Hematopoietic multipotent progenitor cell treated with erythropoietin and hydrocortisone succinate and interleukin-3 and kit ligand, for 8 days (in vitro differentiated cells): ENCODE data around the gene CAPN9.

Experiments
- DNase-seq: peaks from one replicate; pipeline ENCODE4 v3.0.0-alpha.2; 2015

Gene CAPN9

GRCh38 chr1:230800891-230801840, 54.0 kb downstream of the CAPN9 start:
- DNase-seq, result no peak

DNA sequence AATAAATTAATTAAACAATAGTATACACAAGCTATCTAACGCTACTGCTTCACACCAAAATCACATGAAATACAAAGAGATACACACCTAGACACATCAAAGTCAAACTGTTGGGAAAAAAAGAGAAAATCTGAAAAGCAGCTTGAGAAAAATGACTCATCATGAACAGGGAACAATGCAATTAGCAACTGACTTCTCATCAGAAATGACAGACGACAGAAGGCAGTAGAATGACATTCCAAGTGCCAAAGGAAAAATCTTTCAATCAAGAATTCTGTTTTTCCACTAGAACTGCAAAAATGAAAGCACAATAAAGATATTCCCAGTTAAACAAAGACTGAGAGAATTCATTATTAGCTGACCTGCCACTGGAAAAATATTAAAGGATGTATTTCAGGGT, 57.2 kb downstream of the CAPN9 start:
- DNase-seq, result no peak

- DNase-seq, result no peak
Observed at GRCh38 chr1:230806552-230806951, 59.4 kb downstream of the CAPN9 start.

- DNase-seq, result no peak
Observed at GRCh38 chr1:230807029-230807428, 59.8 kb downstream of the CAPN9 start.

DNA sequence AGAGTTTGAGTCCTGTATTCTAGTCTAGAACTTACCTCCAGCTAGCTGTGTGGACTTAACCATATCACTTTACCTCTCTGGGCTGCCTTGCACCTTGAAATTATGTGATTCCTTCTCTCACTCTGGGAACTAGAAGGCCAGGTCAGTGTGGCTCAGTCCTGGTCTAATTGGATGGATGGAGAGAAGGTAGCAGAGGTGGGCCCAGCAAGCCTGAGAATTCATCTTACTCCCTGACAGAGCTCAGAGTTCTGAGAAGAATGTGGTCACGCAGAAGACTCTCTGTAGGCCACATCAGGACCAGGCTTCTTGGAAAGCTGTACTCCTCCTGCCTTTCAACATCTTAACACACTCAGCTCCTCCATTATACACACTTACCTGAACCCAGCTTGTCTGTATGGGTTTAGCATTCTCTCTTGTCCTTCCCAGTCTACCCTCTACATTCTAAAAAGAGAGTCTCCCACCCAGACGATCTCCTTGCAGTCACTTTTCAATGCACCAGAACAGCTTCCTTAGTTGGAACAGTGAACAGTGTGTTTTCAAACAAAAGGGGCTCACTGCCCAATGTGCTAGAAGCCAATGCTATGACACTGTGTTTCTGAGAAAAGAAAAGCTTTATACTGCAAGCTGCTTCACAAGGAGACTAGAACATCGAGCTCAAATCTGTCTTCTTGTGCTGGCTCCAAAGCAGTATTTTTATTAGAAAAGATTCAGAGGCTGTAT, 60.5 kb downstream of the CAPN9 start:
- DNase-seq, result no peak

DNA sequence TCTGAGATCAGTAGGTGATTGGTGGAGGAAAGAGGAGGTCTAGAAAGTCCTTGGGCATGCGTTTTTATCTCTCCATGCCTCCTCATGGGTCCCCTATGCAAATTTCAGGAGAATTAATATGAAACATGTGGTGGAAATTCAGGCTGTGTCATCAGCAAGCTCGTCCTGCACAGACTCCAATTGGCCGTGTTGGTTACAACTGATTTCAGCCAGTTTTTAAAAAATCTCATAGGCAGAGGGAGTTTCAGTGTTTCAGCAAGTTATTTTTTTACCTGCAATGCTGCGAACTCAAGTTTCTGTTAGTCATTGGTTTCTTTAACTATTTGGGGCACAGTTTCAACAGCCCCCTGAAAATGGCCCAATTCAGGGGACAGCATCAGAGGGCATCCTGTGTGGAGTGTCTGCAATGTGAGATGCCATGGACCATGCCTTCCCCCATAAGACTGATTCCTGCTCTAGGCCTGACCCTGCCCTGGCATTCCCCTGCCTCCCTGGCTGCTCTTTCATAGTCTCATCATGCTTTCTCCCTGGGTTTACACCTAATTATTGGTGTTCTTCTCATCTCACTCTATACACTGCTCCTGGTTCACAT, 61.2 kb downstream of the CAPN9 start:
- DNase-seq, result no peak

DNA sequence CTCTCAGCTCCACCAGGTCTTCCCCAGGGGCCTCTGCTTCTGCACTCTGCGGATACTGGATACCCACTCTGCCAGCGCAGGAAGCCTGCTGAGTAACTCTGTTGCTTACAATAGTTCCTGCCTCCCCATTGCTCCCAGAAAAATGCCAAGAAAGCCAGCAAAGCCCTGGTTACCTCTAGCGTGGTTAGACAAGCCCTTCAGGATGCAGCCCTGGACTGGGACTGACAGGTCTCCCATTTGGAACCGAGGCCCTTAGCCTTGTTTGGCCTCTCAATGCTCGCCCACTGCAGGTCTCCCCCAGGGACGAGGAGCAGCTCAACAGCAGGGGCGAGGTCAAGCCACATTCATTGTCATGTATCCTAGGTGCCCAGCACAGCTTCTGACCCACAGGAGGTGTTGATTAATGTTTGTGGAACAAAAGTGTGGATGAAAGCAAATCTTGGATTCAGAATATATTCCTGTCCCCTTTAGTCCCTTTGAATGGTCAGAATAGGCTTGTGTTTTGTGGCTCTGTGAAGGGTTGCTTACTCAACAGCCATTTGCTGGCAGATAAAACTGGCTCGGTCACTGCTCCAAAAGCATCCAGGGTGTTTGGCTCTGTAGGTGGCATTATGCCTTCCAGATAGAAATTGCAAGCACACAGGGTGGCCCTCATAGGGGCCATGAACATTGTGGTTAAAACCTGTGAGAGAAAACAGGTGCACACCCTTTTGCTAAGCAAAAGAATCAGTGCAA, 62.2 kb downstream of the CAPN9 start:
- DNase-seq, result no peak

DNA sequence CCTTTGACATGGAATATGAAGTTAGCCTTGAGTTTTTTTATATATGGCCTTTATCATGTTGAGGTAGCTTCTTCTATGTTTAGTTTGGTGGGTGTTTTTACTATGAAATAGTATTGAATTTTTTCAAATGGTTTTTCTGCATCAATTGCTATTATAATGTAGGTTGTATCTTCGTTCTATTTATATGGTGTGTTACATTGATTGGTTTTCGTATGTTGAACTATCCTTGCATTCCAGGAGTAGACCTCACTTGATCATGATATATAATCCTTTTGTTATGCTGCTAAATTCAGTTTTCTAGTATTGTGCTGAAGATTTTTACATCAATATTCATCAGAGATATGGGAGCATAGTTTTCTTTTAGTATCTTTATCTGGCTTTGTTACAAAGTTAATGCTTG, 65.4 kb downstream of the CAPN9 start:
- no peak for DNase-seq

DNA sequence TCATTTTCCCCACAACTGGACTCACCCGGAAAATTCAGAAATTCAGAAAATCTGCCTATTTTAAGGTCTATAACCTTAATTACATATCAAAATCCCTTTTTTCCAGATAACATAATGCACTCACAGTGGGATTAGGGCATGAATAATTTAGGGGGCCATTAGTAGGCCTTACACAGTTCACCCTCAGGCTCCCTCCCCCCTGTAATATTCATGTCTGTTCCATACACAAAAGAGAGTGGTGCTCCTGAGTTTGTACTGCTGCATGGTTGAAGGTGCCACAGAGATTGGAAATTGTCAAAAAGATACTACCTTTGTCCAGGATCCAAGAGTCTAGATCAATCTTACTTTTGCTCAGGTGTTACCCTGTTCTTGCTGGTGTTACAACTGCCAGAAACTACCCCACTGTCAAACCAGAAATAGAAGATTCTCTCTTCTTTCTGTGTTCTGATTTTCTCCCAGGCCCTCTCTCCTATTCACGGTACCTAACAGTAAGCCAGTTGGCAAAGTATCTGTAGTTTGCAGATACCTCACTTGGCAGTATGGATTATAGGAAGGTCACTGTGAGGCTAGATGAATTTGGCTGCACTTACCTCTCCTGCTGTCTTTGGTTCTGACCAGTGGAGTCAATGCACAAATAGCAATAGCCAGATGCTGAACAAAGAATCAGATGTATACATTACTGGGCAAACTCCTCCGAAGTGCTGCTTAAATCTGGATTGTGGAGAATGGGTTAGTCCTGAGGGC, 67.9 kb downstream of the CAPN9 start:
- no peak for DNase-seq

- no peak for DNase-seq
Observed at GRCh38 chr1:230816018-230816417, 68.8 kb downstream of the CAPN9 start.

DNA sequence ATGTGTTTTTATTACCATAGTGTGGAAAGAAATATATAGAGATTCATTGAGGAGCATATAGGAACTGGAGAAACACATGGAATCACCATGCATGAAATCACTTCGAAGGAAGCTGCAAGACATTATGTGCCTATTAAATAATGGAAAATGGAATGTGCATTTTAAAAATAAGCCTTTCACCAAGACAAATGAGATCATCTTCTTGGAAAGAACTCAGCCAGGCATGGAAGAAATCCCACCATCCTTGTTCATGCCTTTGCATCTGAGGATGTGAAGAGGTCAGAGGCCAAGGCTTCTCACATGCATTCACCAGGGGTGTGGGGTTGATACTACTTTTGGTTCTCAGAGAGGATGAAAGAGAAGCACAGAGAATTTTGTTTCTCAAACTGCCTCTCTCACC, 71.2 kb downstream of the CAPN9 start:
- DNase-seq, result no peak

GRCh38 chr1:230818901-230819300, 71.7 kb downstream of the CAPN9 start:
- no peak for DNase-seq

GRCh38 chr1:230819976-230820375, 72.8 kb downstream of the CAPN9 start:
- no peak for DNase-seq

GRCh38 chr1:230820568-230820967, 73.4 kb downstream of the CAPN9 start:
- no peak for DNase-seq

DNA sequence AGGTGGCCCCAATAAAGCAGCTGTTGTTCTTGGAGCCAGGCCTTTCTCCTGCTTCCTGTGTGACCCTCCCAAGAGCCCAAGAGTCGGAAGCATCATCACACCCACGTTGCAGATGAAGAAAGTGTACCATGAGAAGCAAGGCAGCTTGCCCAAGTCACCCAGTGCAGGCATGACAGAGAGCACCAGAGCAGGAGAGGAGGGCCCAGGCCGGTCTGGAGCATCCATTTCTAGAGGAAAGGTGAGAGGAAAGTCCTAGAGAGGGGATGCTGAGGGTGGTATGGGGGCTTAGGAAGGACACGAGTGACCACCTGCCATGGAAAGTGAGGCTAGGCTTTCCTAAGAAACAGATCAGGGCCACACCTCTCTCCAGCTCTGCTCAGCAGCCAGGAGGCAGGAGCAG, 74.2 kb downstream of the CAPN9 start:
- no peak for DNase-seq

DNA sequence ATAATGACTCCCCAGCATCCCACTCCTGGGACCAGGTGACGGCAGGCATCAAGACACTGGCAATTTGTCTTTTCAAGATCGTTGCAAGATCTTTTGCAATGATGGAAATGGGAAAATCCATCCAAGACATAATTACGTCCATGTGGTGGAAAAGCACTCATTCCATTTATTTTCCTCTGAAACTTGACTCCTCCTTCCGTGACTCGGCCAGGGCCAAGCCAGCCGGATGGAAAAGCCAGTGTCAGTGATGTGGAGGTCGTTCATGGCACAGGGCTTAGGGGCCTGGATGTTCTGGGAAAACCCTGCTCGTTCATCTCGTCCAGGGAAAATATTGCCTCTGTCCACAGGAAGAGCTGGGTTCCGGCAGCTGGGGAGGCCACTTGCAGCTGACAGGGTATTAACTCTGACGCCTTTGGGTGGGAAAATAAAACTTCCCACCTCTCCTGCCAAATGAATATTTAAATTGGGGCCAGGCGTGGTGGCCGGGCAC, 74.9 kb downstream of the CAPN9 start:
- no peak for DNase-seq

DNA sequence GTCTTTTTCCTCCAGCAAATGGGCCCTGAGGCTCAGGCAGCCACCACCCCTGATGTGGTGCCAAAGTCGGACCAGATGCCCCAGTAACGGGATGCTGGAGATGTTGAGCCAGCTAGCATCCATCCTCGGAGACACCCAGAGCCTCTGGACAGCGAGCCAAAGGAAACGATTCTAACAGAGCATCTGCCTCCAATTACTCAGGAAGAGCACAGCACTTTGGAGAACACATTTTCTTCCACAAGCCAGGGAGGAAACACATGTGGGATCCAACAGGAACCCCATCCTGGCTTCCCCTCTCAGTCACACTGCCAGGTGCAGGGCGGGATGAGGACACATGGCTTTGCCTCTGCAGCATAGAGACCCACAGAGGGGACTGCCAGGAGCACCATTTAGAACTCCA, 76.2 kb downstream of the CAPN9 start:
- no peak for DNase-seq

GRCh38 chr1:230823931-230824381, 76.8 kb downstream of the CAPN9 start:
- no peak for DNase-seq

DNA sequence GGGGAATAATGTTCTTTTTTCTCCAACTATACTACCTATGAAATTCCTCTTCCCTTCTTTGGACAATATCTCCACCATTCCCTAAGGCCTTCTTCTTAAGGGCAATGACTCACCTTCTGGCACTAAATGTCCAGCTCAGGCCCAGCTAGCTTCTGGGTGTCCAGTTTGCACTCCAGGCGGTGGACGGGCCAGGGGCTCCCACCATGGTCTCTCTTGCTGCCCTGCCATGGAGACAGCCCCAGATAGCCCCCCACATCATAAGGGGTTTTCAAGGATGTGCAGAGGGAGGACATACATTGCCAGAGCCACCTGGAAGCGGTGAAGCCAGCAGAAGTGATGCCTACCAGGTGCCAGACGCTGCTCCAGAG, 77.3 kb downstream of the CAPN9 start:
- no peak for DNase-seq

GRCh38 chr1:230824919-230825721, 77.9 kb downstream of the CAPN9 start:
- peak; percentile 17 for DNase-seq

GRCh38 chr1:230825761-230826160, 78.6 kb downstream of the CAPN9 start:
- DNase-seq, result no peak
